K562 (cell line): ENCODE results near the gene SLC22A1. TPM values are rescaled to one million over a fixed set of nuclear protein-coding genes. Genes with fewer than 3 reads are reported as not detected.

Experiments used
- ARHGAP35 ChIP-seq: fragments of 450-650 bp; IDR thresholded peaks from 2 replicates; pipeline ENCODE4 v1.6.1; 2018; ENCODE audit not compliant: partially characterized antibody
- GATAD2B ChIP-seq: fragments of 450-650 bp; IDR thresholded peaks from 2 replicates; pipeline ENCODE4 v1.6.1; 2017; ENCODE audit warnings: mild to moderate bottlenecking, borderline replicate concordance
- HMGXB4 ChIP-seq: sonication (generic); formaldehyde crosslinking; IDR thresholded peaks from 2 replicates; pipeline ENCODE4 v1.8.1; 2023; ENCODE audit warnings: mild to moderate bottlenecking, missing genetic modification reagents
- MAFK ChIP-seq: IDR thresholded peaks from 2 replicates; pipeline ENCODE4 v1.6.1; 2011; ENCODE audit warnings: low read length, improper control_type of control experiment
- MCM5 ChIP-seq: fragments of 450-650 bp; IDR thresholded peaks from 2 replicates; pipeline ENCODE4 v1.6.1; 2016; ENCODE audit warnings: low read depth
- MEIS2 ChIP-seq: fragments of 450-650 bp; IDR thresholded peaks from 2 replicates; pipeline ENCODE4 v1.6.1; 2014; ENCODE audit warnings: mild to moderate bottlenecking; ENCODE audit not compliant: partially characterized antibody
- MLLT1 ChIP-seq, 2 experiments: fragments of 450-650 bp; IDR thresholded peaks; 2 replicates each; pipeline ENCODE4 v1.6.1; 2016
- NEUROD1 ChIP-seq: fragments of 150-350 bp; IDR thresholded peaks from 2 replicates; pipeline ENCODE4 v1.6.1; 2014; ENCODE audit warnings: borderline replicate concordance, low read length, low read depth; ENCODE audit not compliant: partially characterized antibody
- PML ChIP-seq: IDR thresholded peaks from 2 replicates; pipeline ENCODE4 v1.6.1; 2012; ENCODE audit warnings: low read length, inconsistent platforms
- RNF2 ChIP-seq: sonication (generic); IDR thresholded peaks from 2 replicates; pipeline ENCODE4 v1.6.1; 2016
- SMC3 ChIP-seq: conservative IDR thresholded peaks from 2 replicates; pipeline ENCODE4 v1.6.1; 2011; ENCODE audit warnings: low read depth, low read length, improper control_type of control experiment; ENCODE audit not compliant: insufficient read depth
- STAT5A ChIP-seq: IDR thresholded peaks from 2 replicates; pipeline ENCODE4 v1.6.1; 2012; ENCODE audit warnings: low read length, inconsistent platforms, borderline replicate concordance
- TEAD4 ChIP-seq, 2 experiments: sonication (generic) in 1 of 2; formaldehyde crosslinking in 1 of 2; IDR thresholded peaks; 2 replicates each; pipeline versions ENCODE4 v1.6.1 to v1.8.0; 2012 to 2022; ENCODE audit warnings: borderline replicate concordance in 1 of 2, inconsistent platforms in 1 of 2, low read length in 1 of 2, mild to moderate bottlenecking in 1 of 2, missing genetic modification reagents in 1 of 2
- ZEB2 ChIP-seq: fragments of 450-650 bp; IDR thresholded peaks from 2 replicates; pipeline ENCODE4 v1.6.1; 2016
- ZNF217 ChIP-seq: sonication (generic); formaldehyde crosslinking; IDR thresholded peaks from 2 replicates; pipeline ENCODE4 v1.8.0; 2022; ENCODE audit warnings: mild to moderate bottlenecking, missing genetic modification reagents
- ZNF24 ChIP-seq: fragments of 450-650 bp; IDR thresholded peaks from 2 replicates; pipeline ENCODE4 v1.6.1; 2016
- ZNF280A ChIP-seq: fragments of 450-650 bp; IDR thresholded peaks from 2 replicates; pipeline ENCODE4 v1.6.1; 2018; ENCODE audit warnings: mild to moderate bottlenecking, low read depth; ENCODE audit not compliant: partially characterized antibody
- ZNF609 ChIP-seq: sonication (generic); formaldehyde crosslinking; IDR thresholded peaks from 2 replicates; pipeline ENCODE4 v1.8.1; 2023; ENCODE audit warnings: missing genetic modification reagents, mild to moderate bottlenecking, borderline replicate concordance
- polyA plus RNA-seq, 8 experiments: library from polyadenylated mRNA; depleted of rRNA in 4 of 8; stranded (reverse) in 5 of 8; unstranded in 3 of 8; fragments of >200 nt; fragmentation: Nextera tagmentation in 2 of 8; fragmentation: Illumina TruSeq in 1 of 8; extraction: Ambion mirVana in 2 of 8; extraction: Trizol in 1 of 8; gene quantifications; 2 replicates each; pipeline versions ENCODE4 v1.2.1 to v1.2.3, GENCODE V29; 2011 to 2014; ENCODE audit warnings: inconsistent platforms in 1 of 8, missing spikeins in 1 of 8
- total RNA-seq, 7 experiments: library from RNA; depleted of rRNA in 6 of 7; stranded (reverse); fragments of >200 nt in 6 of 7; fragmentation: Illumina TruSeq in 2 of 7; extraction: Trizol in 2 of 7; gene quantifications; 2 replicates each; pipeline versions ENCODE4 v1.2.1 to v1.2.3, GENCODE V29; 2011 to 2021; ENCODE audit warnings: low replicate concordance in 1 of 7

Gene SLC22A1
- total and polyA plus RNA-seq, 9 of the 15 experiments (the other 6 are each of a cell fraction or from before 2014, with no cell fraction given) = 0.11 to 0.60 (median 0.26) TPM; not detected in 4

GRCh38 chr6:160101277-160102205, 20.1 kb upstream of the SLC22A1 start (continued):
- TF ChIP-seq ZNF280A = no peak
- TF ChIP-seq ZNF24 = peak; percentile 76; the same call in 1 of the 2 replicates
- TF ChIP-seq PML = peak; percentile 99
- TF ChIP-seq MCM5 = no peak
- TF ChIP-seq HMGXB4 = no peak
- peak; percentile 38 to 95; a peak in 2 of 4 replicates for TF ChIP-seq MLLT1 (IDR thresholded peaks at IDR 0.05)
- TF ChIP-seq STAT5A = peak; percentile 99
- TF ChIP-seq TEAD4 (IDR thresholded peaks at IDR 0.05; ENCODE audit: low read length) = peak; percentile 100
- TF ChIP-seq TEAD4 (CRISPR knock-in tag; IDR thresholded peaks at IDR 0.05; ENCODE audit: borderline replicate concordance) = no peak
- TF ChIP-seq ZNF217 (CRISPR knock-in tag) = no peak
- peak; percentile 63 for TF ChIP-seq ZEB2
- peak; percentile 60; the same call in 1 of the 2 replicates for TF ChIP-seq GATAD2B
- peak; percentile 93 for TF ChIP-seq MEIS2
- TF ChIP-seq ZNF609 (CRISPR knock-in tag) = peak; percentile 97; the same call in 1 of the 2 replicates
- TF ChIP-seq RNF2 = peak; percentile 99
- TF ChIP-seq NEUROD1 = peak; percentile 93
- TF ChIP-seq ARHGAP35 = no peak
- 0 out of 2 replicates have a peak, but pooled peaks have one; percentile 5 for TF ChIP-seq SMC3
- TF ChIP-seq MAFK = no peak
